Measurements from ENCODE around the gene DAZ4.
"Not testable (repeated sequence)": the region's sequence is repeated elsewhere in the genome, so short reads cannot be mapped to it uniquely, and the experiment has no call there.

Gene DAZ4, protein sequence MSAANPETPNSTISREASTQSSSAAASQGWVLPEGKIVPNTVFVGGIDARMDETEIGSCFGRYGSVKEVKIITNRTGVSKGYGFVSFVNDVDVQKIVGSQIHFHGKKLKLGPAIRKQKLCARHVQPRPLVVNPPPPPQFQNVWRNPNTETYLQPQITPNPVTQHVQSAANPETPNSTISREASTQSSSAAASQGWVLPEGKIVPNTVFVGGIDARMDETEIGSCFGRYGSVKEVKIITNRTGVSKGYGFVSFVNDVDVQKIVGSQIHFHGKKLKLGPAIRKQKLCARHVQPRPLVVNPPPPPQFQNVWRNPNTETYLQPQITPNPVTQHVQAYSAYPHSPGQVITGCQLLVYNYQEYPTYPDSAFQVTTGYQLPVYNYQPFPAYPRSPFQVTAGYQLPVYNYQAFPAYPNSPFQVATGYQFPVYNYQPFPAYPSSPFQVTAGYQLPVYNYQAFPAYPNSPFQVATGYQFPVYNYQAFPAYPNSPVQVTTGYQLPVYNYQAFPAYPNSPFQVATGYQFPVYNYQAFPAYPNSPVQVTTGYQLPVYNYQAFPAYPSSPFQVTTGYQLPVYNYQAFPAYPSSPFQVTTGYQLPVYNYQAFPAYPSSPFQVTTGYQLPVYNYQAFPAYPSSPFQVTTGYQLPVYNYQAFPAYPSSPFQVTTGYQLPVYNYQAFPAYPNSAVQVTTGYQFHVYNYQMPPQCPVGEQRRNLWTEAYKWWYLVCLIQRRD

GRCh38 chrY:24833619-24834018 lies at the start of gene DAZ4:
DAZ4 (plus strand) TSS chrY:24833919; CDS start chrY:24834127, 208 bp downstream.
- not testable (repeated sequence) for DNase-seq

GRCh38 chrY:24813293-24813692 lies 20.4 kb upstream of the DAZ4 start, which contains the start of gene DAZ3:
DAZ3 (minus strand) TSS chrY:24813393; CDS start chrY:24813185, 208 bp downstream.
- DNase-seq, result not testable (repeated sequence)

GRCh38 chrY:24821836-24822235 lies 11.9 kb upstream of the DAZ4 start:
- not testable (repeated sequence) for DNase-seq

DNA sequence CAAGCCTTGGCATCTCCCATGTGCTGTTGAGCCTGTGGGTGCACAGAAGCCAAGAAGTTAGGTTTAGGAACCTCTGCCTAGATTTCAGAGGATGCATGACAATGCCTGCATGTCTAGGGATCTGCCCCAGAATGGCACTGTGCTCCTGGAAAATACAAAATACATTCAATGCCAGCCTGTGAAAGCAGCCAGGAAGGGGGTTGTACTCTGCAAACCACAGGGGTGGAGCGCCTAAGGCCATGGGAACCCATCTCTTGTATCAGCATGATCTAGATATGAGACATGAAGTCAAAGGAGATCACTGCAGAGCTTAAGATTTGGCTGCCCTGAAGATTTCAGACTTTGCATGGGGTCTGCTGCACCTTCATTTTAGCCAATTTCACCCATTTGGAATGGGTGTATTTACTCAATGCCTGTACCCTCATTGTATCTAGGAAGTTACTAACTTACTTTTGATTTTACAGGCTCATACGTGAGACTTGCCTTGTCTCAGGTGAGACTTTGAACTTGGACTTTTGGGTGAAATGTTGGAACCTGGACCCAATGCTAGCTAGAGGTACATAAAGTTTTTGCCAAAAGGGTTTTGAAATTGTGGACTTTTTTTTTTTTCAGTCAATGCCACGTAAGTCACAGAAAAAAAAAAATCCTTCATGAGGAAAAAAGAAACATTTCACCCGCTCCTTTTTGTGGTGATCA lies 9.4 kb upstream of the DAZ4 start:
- not testable (repeated sequence) for DNase-seq

DNA sequence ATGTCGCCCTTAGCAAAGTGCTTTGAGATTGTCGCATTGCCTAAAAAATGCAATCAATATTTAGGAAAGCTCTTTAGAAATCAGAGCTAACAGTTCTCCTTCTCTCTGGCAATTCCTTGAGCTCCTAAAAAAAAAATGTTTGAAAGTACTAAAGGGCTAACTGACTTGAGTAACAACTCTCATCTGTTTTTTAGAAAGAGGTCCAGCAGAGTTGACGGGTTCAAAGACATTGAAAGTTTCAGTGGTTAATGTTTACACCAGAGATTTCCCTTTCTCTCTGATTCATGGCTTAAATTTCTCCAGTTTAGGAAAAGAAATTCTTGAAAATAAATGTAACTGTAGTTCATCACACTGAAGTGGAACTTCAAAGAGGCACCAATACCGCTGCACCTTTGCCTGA lies 8.7 kb upstream of the DAZ4 start:
- not testable (repeated sequence) for DNase-seq
